NCI-H1092 treated with DMSO at 0.1 percent for 48 hours (cell line): Measurements from ENCODE around the gene TXNL1.
A peak's percentile ranks its signal among the peaks of the same experiment; 100 is the strongest.
"Not testable (repeated sequence)": the region's sequence is repeated elsewhere in the genome, so short reads cannot be mapped to it uniquely, and the experiment has no call there.

ENCODE experiments used
- DNase-seq: peaks from one replicate; lab custom pipeline; 2025; lab: John Stamatoyannopoulos, UW

Gene TXNL1

GRCh38 chr18:56638232-56639103 lies at the start of gene TXNL1:
TXNL1 (minus strand) TSS chr18:56638592; CDS start chr18:56638440, 152 bp downstream.
- peak; percentile 99 for DNase-seq

DNA sequence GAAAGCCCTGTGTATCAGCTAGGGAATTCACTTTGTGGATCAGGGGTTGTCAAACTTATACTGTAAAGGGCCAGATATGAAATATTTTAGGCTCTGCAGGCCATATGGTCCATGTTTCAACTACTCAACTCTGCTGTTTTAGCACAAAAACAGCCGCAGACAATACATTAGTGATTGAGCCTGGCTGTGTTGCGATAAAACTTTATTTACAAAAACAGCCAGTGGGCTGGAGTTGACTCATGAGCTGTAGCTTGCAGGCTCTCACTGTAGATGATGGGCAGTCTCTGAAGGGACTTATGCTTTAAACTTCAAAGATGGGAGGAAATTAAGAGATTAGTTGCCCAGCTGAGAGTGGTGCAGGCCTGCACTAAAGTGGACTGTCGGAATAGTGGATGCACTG lies 45.9 kb upstream of the TXNL1 start:
- no peak for DNase-seq

- DNase-seq = no peak
Measured at GRCh38 chr18:56678836-56679565, 40.6 kb upstream of the TXNL1 start.

- DNase-seq = no peak
Measured at GRCh38 chr18:56676639-56677038, 38.2 kb upstream of the TXNL1 start.

DNA sequence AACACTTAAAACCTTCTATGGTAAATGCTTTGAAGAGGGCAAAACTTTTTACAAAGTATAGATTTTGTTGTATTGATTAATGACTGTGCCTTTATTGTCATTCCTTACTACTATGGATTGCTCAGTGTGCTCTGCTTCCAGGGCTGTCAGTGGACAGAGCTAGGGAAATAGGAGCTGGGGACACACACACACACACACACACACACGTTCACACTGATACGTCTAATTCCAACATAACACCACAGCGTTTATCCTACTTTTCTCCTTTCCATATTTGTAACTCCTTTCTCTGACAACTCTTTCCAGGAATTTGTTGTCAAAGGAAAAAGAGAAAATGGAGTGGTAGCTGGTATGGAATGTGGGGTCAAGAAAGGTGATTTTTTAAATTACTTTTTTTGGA lies 34.6 kb upstream of the TXNL1 start:
- DNase-seq = no peak

- no peak for DNase-seq
Measured at GRCh38 chr18:56672391-56672790, 34.0 kb upstream of the TXNL1 start.

- DNase-seq = no peak
Measured at GRCh38 chr18:56662902-56663301, 24.5 kb upstream of the TXNL1 start.

GRCh38 chr18:56662502-56662901 lies 24.1 kb upstream of the TXNL1 start:
- no peak for DNase-seq

GRCh38 chr18:56662063-56662408 lies 23.6 kb upstream of the TXNL1 start:
- DNase-seq = no peak

DNA sequence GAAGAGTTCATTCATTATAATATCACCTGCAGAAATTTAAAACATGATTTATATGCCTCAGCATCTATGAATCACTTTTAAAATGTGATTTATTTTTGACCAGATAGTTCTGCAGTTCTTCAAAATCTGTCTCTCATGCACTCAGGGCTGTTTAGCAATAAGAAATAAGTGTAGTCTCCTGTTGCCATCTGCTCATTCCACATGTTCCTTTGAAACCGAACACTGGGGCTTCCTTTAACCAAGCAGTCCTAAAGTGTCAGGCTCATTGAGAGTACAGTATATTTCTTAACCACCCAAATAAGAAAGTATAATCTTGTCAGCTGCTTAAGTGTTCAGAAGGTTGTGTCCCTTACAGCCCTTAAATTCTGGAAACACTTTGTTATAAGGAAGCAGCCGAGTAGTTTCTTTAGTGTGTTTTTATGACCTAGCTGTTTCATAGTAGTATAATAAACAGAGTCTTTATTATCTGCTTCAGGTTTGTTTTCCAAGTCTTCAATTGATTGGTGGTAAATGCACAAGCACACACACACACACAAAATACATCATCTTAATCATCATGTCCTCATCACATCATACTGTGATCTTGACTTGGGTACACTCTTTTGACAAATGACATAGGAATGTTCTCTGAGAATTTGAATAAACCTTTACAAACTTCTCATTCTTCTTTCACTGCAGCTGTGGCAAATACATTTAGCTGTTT lies 23.1 kb upstream of the TXNL1 start:
- DNase-seq = no peak

GRCh38 chr18:56660655-56661054 lies 22.3 kb upstream of the TXNL1 start:
- no peak for DNase-seq

- DNase-seq = no peak
Measured at GRCh38 chr18:56659111-56659510, 20.7 kb upstream of the TXNL1 start.

DNA sequence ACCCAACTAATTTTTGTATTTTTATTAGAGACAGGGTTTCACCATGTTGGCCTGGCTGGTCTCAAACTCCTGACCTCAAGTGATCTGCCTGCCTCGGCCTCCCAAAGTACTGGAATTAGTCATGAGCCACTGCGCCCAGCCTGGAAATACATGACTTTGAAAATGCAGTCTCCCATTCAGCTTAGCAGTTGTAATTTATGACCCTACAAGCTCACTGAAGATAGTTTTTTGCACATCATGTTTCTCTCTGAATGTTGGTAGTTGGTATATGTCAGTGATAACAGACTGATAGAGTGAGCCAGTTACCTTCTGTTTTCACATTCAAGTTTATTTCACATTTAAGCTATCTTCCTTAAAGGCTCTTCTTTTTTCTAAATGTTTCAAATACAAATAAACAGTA lies 19.9 kb upstream of the TXNL1 start:
- no peak for DNase-seq

DNA sequence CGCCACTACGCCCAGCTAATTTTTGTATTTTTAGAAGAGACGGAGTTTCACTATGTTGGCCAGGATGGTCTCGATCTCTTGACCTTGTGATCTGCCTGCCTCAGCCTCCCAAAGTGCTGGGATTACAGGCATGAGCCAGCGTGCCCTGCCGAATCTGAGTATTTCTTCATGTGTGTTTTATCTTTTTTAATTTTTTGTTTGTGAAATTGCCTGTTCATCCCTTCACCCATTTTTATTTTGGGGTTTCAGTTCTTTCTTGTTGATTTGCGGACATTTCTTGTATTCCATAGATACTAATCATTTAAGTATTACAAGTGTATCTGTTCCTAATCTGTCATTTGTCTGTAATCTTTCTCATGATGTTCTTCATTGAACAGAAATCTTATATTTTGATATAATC lies 15.9 kb upstream of the TXNL1 start:
- not testable (repeated sequence) for DNase-seq

DNA sequence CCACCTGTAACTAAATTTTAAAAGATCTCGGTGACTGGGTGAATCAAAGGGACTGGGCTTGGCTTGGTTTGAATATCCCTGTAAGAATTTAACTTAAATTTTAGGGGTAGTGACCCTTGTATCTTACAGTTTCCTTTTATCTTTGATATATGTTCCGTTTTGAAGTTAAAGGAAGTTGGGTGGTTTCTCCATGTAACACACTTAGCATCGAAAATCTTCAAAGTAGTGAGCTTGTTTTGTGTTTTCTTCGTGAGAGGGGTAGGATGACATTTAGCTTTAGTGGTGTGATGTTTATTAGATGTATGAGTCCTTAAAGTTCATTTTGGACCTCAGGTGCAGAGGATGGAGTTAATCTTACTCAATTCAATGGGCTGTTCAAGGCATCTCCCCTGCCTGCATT lies 14.4 kb upstream of the TXNL1 start:
- DNase-seq = no peak

- no peak for DNase-seq
Measured at GRCh38 chr18:56651771-56652092, 13.3 kb upstream of the TXNL1 start.

DNA sequence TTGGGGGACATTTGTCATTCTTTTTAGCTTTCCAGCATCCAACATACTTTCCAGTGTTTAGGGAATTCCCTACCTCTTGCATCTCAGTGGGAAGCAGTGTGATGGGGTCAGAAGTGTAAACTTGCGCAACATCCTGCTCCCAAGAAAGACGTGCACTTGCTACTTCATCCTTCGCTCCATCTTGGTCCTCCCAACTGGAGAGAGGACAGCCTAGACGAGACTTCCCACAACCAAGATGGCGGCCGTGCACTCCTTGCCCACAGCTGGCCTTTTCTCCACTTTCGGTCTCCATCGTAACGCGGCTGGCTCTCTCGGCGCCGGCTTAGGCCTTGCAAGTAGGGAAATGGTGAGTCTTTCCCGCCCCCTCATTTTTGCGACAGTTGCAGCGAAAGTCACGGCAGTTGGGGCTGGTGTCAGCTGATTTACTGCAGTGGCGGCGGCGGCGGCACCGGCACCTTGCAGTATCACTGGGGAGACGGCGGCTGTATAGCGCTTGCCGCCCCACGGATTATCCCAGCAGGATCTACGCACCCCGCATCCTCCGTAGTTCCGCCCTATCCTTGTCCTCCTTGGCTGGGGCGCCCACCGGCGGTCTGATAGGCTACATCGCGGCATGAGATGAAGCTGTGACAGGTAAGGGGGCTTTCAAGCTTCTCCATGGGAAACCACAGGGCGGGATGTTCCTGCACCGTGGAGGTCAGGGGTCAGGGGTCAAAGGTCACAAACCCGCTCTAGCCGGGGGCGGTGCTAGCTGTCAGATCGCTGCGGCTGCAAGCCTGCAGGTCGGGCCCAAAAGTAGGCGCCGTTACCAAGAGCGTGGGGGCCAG lies 12.8 kb upstream of the TXNL1 start, which contains the start of gene WDR7:
Gene WDR7 (plus strand): TSS at position 416 of the 827 bp plus-strand sequence. CDS start 21,157 bp downstream, outside the sequence.
- peak; percentile 99 for DNase-seq

- no peak for DNase-seq
Measured at GRCh38 chr18:56649996-56650395, 11.6 kb upstream of the TXNL1 start.

- DNase-seq = no peak
Measured at GRCh38 chr18:56647951-56648893, 9.8 kb upstream of the TXNL1 start.

DNA sequence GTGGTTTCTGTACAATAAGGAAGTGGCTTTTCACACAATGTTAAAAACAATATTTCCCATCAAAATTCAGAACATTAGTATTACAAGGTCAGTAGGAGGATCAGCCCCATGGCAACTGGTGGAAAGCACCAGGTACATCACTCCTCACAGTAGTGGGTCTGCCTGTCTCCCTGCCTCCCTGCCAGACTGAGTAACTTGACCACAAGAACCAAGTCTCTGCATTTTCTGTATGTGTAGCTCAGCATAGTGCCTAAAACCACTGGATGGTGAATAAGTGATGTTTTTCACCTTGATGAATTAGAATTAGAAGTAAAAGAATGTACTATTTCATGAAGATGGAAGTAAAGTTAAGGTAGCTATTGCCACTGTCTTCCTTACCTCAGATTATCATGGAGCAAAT lies 8.7 kb upstream of the TXNL1 start:
- DNase-seq = no peak
